Neuron (in vitro differentiated cells): ENCODE measurements around the gene PANK1.
"Not testable (repeated sequence)": the region's sequence is repeated elsewhere in the genome, so short reads cannot be mapped to it uniquely, and the experiment has no call there.

Experiments
- H2AFZ ChIP-seq: one replicate; pipeline ENCODE4 v1.6.1; 2013; ENCODE audit warnings: low read depth, mild to moderate bottlenecking, inconsistent platforms, low read length, moderate library complexity
- H3K27me3 ChIP-seq: one replicate; pipeline ENCODE4 v1.6.1; 2013; ENCODE audit warnings: low read length; ENCODE audit not compliant: insufficient read depth
- H3K36me3 ChIP-seq: one replicate; pipeline ENCODE4 v1.6.1; 2013; ENCODE audit warnings: low read length; ENCODE audit not compliant: insufficient read depth
- H3K4me1 ChIP-seq: one replicate; pipeline ENCODE4 v1.6.1; 2013; ENCODE audit warnings: low read length; ENCODE audit not compliant: insufficient read depth
- H3K4me3 ChIP-seq: 2 replicates; pipeline ENCODE4 v1.5.1; 2013; ENCODE audit warnings: mild to moderate bottlenecking, low read length, moderate library complexity
- H3K9me3 ChIP-seq: one replicate; pipeline ENCODE4 v1.6.1; 2013; ENCODE audit warnings: low read length

Gene PANK1

GRCh38 chr10:89550509-89550908, 94.5 kb downstream of the PANK1 start:
- H3K36me3 ChIP-seq = no peaks in the 10 kb centered on the region
- H3K9me3 ChIP-seq = no peaks in the 10 kb centered on the region
- no peak overlapping the region for H2AFZ ChIP-seq
- peaks cover 2% of the 10 kb centered on the region for H3K27me3 ChIP-seq
- H3K4me3 ChIP-seq = no peak overlapping the region
- no peaks in the 10 kb centered on the region for H3K4me1 ChIP-seq

DNA sequence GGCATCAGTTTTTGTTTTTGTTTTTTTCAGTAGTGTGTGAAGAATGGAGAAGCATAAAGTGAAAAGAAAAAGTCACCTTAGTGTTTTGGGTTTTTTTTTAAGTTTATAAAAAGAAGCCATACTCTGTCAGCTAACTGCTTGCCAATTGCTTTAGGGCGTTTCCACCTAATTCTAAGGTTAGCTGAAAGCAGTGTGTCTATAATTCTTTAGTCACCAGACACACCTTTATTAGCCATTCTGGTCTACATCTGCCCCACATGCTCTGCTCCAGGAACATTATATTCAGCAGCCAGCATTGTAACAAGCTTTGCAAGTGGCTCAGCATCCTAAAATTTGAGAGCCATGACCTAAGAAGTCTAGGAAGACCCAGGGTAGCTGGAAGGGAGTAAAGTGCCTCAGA, 95.5 kb downstream of the PANK1 start:
- Histone ChIP-seq H3K27me3 (peaks cover 2% of the 10 kb centered on the region), H3K4me3 (no peak overlapping the region), H2AFZ (no peak overlapping the region), H3K4me1 (no peaks in the 10 kb centered on the region), H3K36me3 (no peaks in the 10 kb centered on the region), H3K9me3 (no peaks in the 10 kb centered on the region)

DNA sequence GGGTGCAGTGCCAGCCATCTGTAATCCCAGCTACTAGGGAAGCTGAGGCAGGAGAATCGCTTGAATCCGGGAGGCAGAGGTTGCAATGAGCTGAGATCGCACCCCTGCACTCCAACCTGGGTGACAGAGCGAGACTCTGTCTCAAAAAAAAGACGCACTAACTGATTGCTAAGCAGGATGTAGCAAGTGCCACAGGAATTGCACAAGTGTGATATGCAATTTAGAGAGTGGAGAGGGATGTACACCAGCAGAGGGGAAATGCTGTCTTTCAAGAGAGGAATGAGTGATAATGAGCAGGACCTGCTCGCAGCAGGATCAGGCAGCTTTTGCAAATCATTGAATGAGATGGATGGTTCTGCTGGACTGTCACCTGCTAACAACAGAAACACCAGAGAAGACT, 96.4 kb downstream of the PANK1 start:
- Histone ChIP-seq H2AFZ (no peak overlapping the region), H3K4me1 (no peaks in the 10 kb centered on the region), H3K9me3 (no peaks in the 10 kb centered on the region), H3K4me3 (no peak overlapping the region), H3K27me3 (peaks cover 2% of the 10 kb centered on the region), H3K36me3 (no peaks in the 10 kb centered on the region)

DNA sequence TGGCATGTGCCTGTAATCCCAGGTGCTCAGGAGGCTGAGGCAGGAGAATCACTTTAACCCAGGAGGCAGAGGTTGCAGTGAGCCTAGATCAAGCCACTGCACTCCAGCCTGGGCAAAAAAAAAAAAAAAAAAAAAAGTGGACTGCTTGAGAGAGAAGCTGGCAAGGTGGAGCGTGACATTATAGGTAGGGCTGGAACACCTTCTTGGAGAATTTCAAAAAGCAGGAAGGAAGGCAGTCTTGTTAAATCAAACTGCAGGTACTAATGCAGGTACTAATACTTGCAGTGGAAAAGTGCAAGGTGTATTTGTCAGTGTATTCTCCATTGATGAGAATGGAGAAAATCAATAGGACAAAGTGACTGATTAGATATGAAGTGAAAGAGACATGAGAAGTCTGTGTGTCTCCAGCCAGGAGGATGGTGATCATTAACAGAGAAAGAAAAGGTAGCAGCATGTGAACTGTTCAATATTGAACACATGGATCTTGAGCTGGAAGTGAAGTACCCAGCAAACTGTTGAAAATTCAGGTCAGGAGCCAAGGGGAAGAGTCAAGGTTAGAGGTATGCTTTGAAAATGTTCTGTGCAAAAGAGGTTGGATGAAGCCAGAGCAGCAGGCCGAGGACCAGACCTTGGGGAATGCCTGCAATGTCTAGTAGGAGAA, 97.1 kb downstream of the PANK1 start:
- Histone ChIP-seq H3K9me3 (no peaks in the 10 kb centered on the region), H3K4me1 (no peaks in the 10 kb centered on the region), H3K4me3 (no peak overlapping the region), H3K36me3 (no peaks in the 10 kb centered on the region), H3K27me3 (peaks cover 2% of the 10 kb centered on the region), H2AFZ (no peak overlapping the region)

DNA sequence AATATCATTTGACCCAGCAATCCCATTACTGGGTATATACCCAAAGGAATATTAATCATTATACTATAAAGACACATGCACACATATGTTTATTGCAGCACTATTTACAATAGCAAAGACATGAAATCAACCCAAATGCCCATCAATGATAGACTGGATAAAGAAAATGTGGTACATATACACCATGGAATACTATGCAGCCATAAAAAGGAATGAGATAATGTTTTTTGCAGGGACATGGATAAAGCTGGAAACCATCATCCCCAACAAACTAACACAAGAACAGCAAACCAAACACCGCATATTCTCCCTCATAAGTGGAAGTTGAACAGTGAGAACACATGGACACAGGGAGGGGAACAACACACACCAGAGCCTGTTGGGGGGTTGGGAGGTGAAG, 98.4 kb downstream of the PANK1 start:
- not testable (repeated sequence) for H2AFZ ChIP-seq, H3K36me3 ChIP-seq, H3K4me1 ChIP-seq, H3K27me3 ChIP-seq, H3K4me3 ChIP-seq, H3K9me3 ChIP-seq

GRCh38 chr10:89543841-89544240, 101.2 kb downstream of the PANK1 start:
- Histone ChIP-seq H3K4me1 (no peaks in the 10 kb centered on the region), H3K9me3 (no peaks in the 10 kb centered on the region), H3K36me3 (no peaks in the 10 kb centered on the region), H3K4me3 (no peak overlapping the region), H2AFZ (no peak overlapping the region), H3K27me3 (peaks cover under 1% of the 10 kb centered on the region)

DNA sequence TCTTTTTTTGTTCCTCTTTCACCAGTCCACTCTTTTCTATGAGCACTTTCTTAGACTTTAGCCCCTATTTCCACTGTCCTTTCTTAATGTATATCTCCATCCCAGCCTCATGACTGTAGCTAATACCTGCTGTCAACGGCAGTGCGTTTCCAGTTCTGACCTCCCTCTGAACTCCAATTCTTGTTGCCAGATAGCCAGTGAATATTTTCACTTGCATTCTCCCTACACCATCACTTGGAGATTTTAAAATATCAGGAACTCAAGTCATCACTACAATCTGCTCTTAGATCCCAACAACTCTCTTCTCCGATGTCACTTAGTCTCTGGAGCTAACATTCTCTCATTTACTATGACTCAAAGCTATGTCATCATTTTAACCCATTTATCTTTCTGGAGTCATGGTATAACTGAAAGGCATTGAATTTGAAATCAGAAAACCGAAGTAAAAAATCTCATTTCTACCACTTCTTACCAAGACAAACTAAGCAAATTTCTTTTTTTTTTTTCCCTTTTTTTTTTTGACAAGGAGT, 104.6 kb downstream of the PANK1 start:
- Histone ChIP-seq H3K27me3 (peaks cover 8% of the 10 kb centered on the region), H3K36me3 (no peaks in the 10 kb centered on the region), H3K4me3 (no peak overlapping the region), H2AFZ (no peak overlapping the region), H3K9me3 (no peaks in the 10 kb centered on the region), H3K4me1 (peaks cover 9% of the 10 kb centered on the region)

GRCh38 chr10:89537364-89537763, 107.7 kb downstream of the PANK1 start:
- Histone ChIP-seq H3K4me1 (peaks cover 14% of the 10 kb centered on the region), H3K9me3 (peaks cover 4% of the 10 kb centered on the region), H3K4me3 (no peak overlapping the region), H3K27me3 (peaks cover 36% of the 10 kb centered on the region), H2AFZ (no peak overlapping the region), H3K36me3 (no peaks in the 10 kb centered on the region)

DNA sequence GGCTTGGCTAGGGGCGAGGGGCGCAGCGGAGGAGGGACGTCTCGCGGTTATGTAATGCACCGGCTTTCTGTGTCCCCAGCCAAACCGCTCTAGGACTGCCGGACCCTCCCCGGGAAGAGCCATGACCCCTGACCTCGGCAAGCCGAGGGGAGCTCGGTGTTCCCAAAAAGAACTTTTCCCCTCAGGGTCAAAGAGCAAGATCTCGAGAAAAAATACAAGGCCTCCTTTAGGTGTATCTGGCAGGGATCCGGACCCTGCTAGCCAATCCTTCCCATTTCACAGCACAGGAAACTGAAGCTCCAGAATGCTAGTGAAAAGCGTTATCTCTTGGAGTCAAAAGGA, 109.1 kb downstream of the PANK1 start:
- peaks cover 14% of the 10 kb centered on the region for H3K4me1 ChIP-seq
- peaks cover 48% of the 10 kb centered on the region for H3K27me3 ChIP-seq
- H3K4me3 ChIP-seq = no peak overlapping the region
- H3K36me3 ChIP-seq = no peaks in the 10 kb centered on the region
- peaks cover 4% of the 10 kb centered on the region for H3K9me3 ChIP-seq
- no peak overlapping the region for H2AFZ ChIP-seq

- Histone ChIP-seq H3K27me3 (peaks cover 48% of the 10 kb centered on the region), H3K4me1 (peaks cover 14% of the 10 kb centered on the region), H2AFZ (no peak within 1 kb of the TSS), H3K36me3 (no peaks in the 10 kb centered on the region), H3K4me3 (peak within 1 kb of the TSS; percentile 24), H3K9me3 (peaks cover 4% of the 10 kb centered on the region)
Measured at GRCh38 chr10:89535171-89536012, 109.7 kb downstream of the PANK1 start, which contains the start of gene SLC16A12. SLC16A12 (minus strand) TSS chr10:89535594; CDS start chr10:89462578, 73,016 bp downstream.

GRCh38 chr10:89534826-89535166, 110.2 kb downstream of the PANK1 start:
- Histone ChIP-seq H3K27me3 (peaks cover 48% of the 10 kb centered on the region), H3K4me1 (peaks cover 14% of the 10 kb centered on the region), H2AFZ (no peak overlapping the region), H3K9me3 (peaks cover 4% of the 10 kb centered on the region), H3K4me3 (peak overlapping the region; percentile 24), H3K36me3 (no peaks in the 10 kb centered on the region)
